Stimulated activated CD4-positive, alpha-beta T cell treated with anti-CD3 and anti-CD28 coated beads, Interleukin-12 subunit alpha, Interleukin-12 subunit beta, amount 100 ng/mL, for 24 hours (primary cell): ENCODE measurements around the gene SMPDL3A.

Source experiments
- DNase-seq, 2 experiments: peaks; one replicate each; pipeline ENCODE4 v3.0.0-alpha.2; 2020; ENCODE audit warnings: low read depth in 2 of 2

Gene SMPDL3A

DNA sequence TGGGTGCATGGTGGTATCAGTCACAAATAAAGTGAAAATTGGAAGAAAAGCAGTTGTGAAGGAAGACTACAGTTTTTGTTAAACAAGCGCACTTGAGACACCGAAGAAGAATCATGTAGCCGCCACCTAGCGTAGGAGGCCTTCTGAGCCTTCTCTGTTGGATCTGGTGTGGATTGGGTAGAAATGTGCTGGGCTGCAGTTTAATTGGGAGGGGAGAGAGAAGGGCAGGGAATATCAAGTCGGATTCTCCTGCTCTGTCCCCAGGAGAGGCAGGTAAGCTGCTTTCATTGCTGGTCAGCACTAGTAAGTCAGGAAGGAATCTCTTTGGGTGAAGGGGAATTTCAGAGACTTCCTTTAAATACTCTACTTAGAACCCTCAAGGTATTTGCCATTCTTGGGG lies 10.8 kb upstream of the SMPDL3A start:
- DNase-seq, result no peak

DNA sequence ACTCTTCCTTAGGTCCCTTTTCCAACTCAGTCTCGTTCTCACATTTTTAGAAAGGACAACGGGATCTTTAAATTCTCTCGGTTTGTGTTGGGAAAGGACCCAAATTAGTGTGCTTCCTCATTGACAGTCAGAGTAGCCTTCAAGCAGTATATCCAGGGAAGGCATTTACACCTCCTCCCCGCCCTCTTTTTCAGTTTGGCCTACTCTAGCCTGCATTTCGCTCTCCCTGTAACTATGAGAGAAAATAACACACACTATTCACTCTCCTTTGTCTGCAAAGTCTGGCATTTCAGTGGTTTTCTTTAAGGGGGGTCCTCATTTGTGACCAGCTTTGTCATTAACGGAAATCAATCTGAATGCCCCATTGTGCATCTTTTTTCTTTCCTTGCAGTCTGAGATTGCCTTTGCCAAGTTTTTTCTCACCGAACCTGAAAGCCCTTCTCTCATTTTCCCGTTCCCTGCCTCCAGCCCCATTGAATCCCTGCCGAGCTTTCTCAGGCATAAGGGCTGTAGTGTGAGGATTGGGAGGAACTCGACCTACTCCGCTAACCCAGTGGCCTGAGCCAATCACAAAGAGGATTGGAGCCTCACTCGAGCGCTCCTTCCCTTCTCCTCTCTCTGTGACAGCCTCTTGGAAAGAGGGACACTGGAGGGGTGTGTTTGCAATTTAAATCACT lies 9.9 kb upstream of the SMPDL3A start:
- DNase-seq, result no peak

- DNase-seq, result no peak
These were observed 9.4 kb upstream of the SMPDL3A start, which contains the start of gene FABP7 for GRCh38 chr6:122779667-122780066. Gene FABP7, plus strand, starts transcription at chr6:122779716. Its CDS starts 79 bp downstream, at chr6:122779795.

DNA sequence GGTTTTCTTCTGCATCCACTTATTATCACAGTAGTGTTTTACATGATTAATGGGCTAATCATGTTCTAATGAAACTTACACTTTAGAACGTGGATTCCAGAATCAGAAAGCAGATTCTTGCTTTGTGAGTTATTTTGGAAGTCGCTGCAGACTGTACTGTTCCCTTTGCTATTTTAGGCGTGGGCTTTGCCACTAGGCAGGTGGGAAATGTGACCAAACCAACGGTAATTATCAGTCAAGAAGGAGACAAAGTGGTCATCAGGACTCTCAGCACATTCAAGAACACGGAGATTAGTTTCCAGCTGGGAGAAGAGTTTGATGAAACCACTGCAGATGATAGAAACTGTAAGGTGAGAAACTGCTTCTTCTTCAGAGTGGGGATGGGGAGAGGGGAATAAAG lies 8.9 kb upstream of the SMPDL3A start:
- no peak for DNase-seq

DNA sequence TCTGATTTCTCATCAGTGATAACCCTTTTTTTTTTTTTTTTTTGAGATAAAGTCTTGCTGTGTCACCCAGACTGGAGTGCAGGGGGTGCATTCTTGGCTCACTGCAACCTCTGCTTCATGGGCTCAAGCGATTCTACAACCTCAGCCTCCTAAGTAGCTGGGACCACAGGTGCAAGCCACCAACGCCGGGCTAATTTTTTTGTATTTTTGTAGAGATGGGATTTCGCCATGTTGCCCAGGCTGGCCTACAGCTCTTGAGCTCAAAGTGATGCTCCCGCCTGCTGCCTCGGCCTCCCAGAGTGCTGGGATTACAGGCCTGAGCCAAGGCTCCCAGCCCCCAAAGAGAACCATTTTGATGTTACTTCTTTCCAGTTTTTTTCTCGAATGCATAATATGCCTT lies 7.3 kb upstream of the SMPDL3A start:
- no peak for DNase-seq

DNA sequence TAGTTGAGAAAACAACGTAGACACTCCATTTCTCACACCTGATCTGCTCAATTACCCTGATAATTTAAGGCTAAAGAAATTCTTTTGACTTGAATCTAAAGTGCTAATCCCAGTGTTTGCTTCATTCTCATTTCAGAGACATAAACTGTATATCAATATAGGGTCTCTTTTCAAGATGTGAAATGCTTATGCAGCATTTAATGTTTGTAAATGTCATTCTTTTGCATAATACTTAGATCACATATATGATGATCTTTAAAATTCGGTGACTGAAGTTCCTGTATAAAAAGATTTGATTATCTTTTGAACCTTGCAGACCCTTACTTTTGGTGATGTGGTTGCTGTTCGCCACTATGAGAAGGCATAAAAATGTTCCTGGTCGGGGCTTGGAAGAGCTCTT lies 5.7 kb upstream of the SMPDL3A start:
- DNase-seq, result no peak

- no peak for DNase-seq
These were observed 3.2 kb upstream of the SMPDL3A start for GRCh38 chr6:122785891-122786290.

DNA sequence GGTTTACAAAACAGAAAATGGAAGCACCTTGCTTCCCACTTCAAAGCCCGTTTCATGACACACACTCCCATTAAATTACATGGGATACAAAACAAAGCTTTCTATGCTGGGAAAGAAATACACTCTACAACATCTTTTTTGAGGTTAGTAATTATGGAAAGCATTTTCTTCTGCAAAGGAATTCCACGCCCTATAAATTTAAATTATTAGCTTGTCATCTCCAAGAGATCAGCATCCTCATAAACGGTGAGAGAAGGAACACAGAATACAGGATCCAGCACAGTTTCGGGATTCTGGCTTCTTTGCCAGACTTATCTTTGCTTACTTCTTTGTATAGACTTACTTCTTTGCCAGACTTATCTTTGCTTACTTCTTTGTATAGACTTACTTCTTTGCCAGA lies 1.3 kb upstream of the SMPDL3A start:
- DNase-seq, result no peak

DNA sequence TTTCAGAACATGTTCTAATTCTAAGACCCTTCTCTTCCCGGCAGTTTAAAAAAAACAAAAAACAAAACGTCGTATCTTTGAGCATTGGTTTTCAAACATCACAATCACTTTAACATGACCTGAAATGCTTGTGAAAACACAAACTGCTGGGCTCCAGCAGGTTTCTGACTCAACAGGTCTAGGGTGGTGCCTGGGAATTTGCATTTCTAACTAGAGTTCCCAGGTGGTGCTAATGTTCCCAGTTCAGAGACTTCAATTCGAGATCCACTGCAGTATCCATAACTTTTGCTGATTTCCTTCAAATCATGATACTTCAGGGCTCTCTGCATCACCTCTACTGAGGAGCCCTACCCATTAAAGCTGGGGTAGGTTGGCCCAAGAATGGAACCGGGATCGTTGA lies 850 bp upstream of the SMPDL3A start:
- no peak for DNase-seq

DNA sequence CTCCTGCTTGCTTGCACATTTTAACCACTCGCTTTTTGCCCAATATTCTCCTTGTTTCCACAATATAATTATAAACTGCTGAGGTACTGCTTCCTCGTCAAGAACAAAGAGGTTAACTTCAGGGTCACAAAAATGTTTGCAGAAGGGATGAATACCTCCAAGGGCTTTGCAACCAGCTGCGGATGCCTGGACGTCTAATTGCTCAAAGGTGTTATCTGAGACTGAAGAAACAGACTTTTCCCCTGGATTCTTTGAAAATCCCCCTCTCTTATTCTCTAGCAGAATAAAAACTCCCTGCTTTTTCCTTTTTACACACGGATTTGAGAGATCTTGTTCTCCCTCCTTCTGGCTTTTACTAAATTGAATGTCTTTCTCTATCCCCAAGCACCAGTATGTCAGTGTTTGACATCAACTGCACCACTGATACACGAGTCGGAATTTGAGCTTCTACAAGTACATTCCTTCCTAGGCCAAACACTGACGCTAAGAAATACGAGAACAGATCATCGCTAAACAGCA lies 336 bp upstream of the SMPDL3A start:
- DNase-seq, result no peak

DNA sequence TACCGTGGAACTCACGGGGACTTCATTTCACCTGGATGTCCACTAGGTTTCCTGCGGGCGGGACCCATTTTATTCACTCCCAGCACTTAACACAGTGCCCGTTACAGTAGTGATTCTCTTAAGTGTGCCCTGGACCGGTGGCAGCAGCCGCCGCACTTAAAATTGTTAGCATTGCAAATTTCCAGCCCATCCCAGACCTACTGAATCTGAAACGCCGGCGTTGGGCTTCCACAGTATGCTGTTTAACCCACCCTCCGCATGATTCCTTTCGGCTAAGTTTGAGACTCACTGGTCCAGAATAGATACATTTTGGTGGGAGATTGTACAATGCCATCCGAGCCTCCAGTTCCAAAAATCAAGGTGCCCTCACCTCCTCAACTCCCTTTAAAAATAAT lies 967 bp downstream of the SMPDL3A start:
- no peak for DNase-seq

- DNase-seq, result no peak
These were observed 1.6 kb downstream of the SMPDL3A start for GRCh38 chr6:122790423-122791309.

DNA sequence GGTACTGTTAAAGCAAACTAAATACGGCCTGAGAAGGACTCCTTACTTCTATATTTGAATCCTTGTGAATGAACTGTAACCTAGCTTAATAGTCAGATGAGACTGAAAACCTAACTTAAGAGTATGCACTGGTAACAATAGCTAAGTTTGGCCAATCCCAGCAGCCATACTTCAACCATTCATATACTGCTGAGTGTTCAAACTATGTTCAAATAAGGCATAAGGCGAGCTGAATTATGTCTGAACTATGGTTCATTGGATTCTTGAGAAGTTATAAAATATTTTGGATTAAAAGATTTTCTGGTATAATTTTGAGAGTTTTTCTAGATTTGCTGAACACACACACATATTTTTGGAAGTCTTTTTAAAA lies 2.2 kb downstream of the SMPDL3A start:
- DNase-seq, result no peak

DNA sequence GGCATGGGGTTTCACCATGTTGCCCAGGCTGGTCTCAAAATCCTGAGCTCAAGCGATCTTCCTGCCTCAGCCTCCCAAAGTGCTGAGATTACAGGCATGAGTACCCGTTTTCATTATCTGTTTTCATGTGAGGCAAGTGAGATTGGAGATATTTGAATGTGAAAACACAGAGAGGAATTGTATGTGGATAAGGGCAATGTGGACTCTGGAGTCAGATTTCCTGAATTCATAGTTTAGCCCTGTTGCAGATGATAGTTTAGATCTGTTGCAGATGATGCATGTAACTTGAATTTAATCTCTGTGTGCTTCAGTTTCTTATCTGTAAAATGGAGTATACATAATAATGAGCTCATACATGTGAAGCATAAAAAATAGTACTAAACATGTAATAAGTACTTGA lies 3.7 kb downstream of the SMPDL3A start:
- DNase-seq, result no peak

DNA sequence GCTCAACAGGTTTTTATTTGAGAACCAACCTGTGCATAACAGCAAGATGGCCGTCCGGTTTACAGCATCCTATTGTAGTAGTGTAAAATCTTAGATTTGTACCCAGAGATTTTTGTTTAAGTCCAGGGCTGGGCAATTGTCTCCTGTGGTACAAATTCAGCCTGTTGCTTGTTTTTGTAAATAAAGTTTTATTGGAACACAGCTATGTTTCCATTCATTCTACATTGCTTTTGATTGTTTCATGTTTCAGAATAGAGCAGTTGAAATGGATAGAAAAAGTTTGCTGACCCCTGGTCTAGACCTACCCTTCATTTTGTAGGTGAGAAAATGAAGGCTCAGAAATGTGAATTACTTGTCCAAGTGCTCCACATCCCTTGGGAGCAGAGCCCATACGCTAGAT lies 8.5 kb downstream of the SMPDL3A start:
- no peak for DNase-seq

- DNase-seq, result no peak
These were observed 9.1 kb downstream of the SMPDL3A start for GRCh38 chr6:122798099-122798641.

DNA sequence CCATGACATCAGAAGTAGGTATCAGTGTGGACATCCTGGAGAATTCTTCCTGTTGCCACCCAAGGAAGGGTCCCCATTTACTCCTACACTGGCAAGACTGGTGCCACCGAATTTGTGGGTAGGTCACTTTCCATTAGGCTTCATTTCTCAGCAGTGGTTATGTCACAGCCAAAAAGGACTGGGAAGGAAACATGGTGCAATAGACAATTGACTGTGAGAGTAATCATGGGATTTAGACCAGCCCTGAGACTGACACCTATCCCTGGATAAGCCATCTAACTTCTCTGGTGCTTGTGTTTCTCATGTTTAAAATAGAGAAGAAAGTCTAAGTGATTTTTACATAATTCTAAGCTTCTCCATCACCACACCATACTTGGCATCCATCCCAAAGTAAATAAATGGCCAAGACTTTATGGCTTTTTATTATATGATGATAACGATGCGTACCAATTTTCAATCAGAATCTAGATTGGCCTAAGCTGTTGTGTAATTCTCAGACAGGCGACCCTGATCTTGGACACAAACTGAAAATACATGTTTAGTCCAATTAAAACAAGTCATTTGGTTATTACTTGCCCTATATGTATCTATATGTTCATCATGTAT lies 10.2 kb downstream of the SMPDL3A start:
- no peak for DNase-seq

DNA sequence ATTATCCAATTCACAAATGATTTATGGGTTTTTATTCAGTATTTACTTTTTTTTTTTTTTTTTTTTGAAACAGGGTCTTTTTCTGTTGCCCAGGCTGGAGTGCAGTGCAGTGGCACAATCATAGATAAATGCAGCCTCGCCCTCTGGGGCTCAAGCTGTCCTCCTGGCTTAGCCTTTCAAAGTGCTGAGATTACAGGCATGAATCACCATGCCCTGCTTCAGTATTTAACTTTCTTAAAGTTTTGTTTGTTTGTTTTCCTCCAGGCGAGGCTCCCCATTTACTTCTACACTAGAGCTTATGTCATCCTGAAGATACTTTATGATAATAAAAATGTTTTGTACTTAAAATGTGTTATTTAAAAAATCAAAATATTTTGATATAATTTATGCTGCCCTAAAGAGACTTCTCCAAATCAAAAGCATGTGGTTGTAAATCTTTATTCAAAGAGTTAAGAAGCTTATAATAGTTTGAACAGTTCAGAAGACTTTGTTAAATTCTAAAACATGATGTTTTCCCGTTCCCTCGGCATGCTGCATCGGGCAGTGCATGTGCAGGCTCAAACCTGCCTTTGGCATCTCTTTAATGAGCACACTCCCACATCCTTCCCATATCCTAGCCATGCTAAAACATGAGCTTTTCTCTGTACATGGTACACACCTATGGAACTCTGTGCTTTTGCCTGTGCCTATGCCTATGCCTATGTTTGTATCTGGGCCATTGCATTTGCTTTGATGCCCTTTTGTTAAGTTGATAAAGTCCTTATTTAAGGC lies 11.0 kb downstream of the SMPDL3A start:
- DNase-seq, result no peak

- no peak for DNase-seq
These were observed 11.8 kb downstream of the SMPDL3A start for GRCh38 chr6:122800906-122801305.

GRCh38 chr6:122801397-122801796 lies 12.3 kb downstream of the SMPDL3A start:
- DNase-seq, result no peak

- DNase-seq, result no peak
These were observed 14.2 kb downstream of the SMPDL3A start for GRCh38 chr6:122803171-122803661.
